Stimulated activated naive B cell treated with anti-CD40 and anti-IgM and Interleukin-4, amounts not matched to agents 10 μg/mL and 1 μg/mL and 100 μg/mL, for 72 hours (primary cell): ENCODE data around the gene KREMEN2.

ENCODE experiments used
- ATAC-seq, 2 donors: fragments of 150-1000 bp; cut with Tn5 transposase; replicated peaks; 2 replicates each; pipeline ENCODE4 v1.10.0; 2021; ENCODE audit warnings: moderate library complexity in 1 of 2
- DNase-seq: peaks from one replicate; pipeline ENCODE4 v3.0.0; 2021
- H3K27ac Mint-ChIP-seq: one replicate; pipeline ENCODE4 v1.8.0; 2022; ENCODE audit warnings: mild to moderate bottlenecking, mixed read lengths
- H3K27me3 Mint-ChIP-seq, 2 donors: one replicate each; pipeline ENCODE4 v1.8.0; 2022; ENCODE audit warnings: mixed read lengths in 2 of 2
- H3K36me3 Mint-ChIP-seq, 2 donors: one replicate each; pipeline ENCODE4 v1.8.0; 2022; ENCODE audit warnings: mixed read lengths in 2 of 2, mild to moderate bottlenecking in 1 of 2
- H3K4me1 Mint-ChIP-seq, 2 donors: one replicate each; pipeline ENCODE4 v1.8.0; 2022; ENCODE audit warnings: mixed read lengths in 2 of 2, mild to moderate bottlenecking in 1 of 2
- H3K4me3 Mint-ChIP-seq, 2 donors: one replicate each; pipeline ENCODE4 v1.8.0; 2022; ENCODE audit warnings: mild to moderate bottlenecking in 2 of 2, mixed read lengths in 2 of 2, moderate library complexity in 1 of 2
- H3K9me3 Mint-ChIP-seq, 2 donors: one replicate each; pipeline ENCODE4 v1.8.0; 2022; ENCODE audit warnings: mixed read lengths in 2 of 2, mild to moderate bottlenecking in 1 of 2

Gene KREMEN2

GRCh38 chr16:2973605-2974318 lies 9.7 kb downstream of the KREMEN2 start:
- Mint-ChIP-seq H3K4me3 (no peak overlapping the region), H3K36me3 (peaks cover 6 to 17% of the 10 kb centered on the region in 2 donors), H3K27me3 (peaks cover 11 to 18% of the 10 kb centered on the region in 2 donors), H3K9me3 (no peaks in the 10 kb centered on the region), H3K27ac (no peak overlapping the region), H3K4me1 (peaks cover 7 to 16% of the 10 kb centered on the region in 2 donors)
- ATAC-seq (no peak), DNase-seq (no peak)

- Mint-ChIP-seq H3K4me1 (peaks cover 7 to 17% of the 10 kb centered on the region in 2 donors), H3K9me3 (no peaks in the 10 kb centered on the region), H3K27me3 (peaks cover 13 to 18% of the 10 kb centered on the region in 2 donors), H3K4me3 (no peak overlapping the region), H3K27ac (no peak overlapping the region), H3K36me3 (peaks cover 8 to 17% of the 10 kb centered on the region in 2 donors)
- no peak for DNase-seq
- ATAC-seq, result no peak
Observed at GRCh38 chr16:2974319-2975056, 10.4 kb downstream of the KREMEN2 start.

GRCh38 chr16:2975161-2975795 lies 11.2 kb downstream of the KREMEN2 start:
- H3K27me3 Mint-ChIP-seq, result peaks cover 15 to 18% of the 10 kb centered on the region in 2 donors
- H3K27ac Mint-ChIP-seq, result no peak overlapping the region
- H3K36me3 Mint-ChIP-seq, result peaks cover 10 to 17% of the 10 kb centered on the region in 2 donors
- no peak overlapping the region for H3K4me3 Mint-ChIP-seq
- H3K4me1 Mint-ChIP-seq, result peaks cover 8 to 18% of the 10 kb centered on the region in 2 donors
- ATAC-seq (no peak), DNase-seq (no peak)
- no peaks in the 10 kb centered on the region for H3K9me3 Mint-ChIP-seq

GRCh38 chr16:2976201-2976600 lies 12.1 kb downstream of the KREMEN2 start:
- Mint-ChIP-seq H3K36me3 (peaks cover 9 to 12% of the 10 kb centered on the region in 2 donors), H3K27me3 (peaks cover 6 to 11% of the 10 kb centered on the region in 2 donors), H3K9me3 (no peaks in the 10 kb centered on the region), H3K4me1 (peaks cover 2 to 15% of the 10 kb centered on the region in 2 donors), H3K4me3 (no peak overlapping the region), H3K27ac (no peak overlapping the region)
- ATAC-seq (no peak), DNase-seq (no peak)

- Mint-ChIP-seq H3K27ac (no peak overlapping the region), H3K36me3 (peaks cover 7 to 11% of the 10 kb centered on the region in 2 donors), H3K9me3 (no peaks in the 10 kb centered on the region), H3K4me1 (peaks cover 3 to 17% of the 10 kb centered on the region in 2 donors), H3K4me3 (no peak overlapping the region), H3K27me3 (peaks cover 5 to 10% of the 10 kb centered on the region in 2 donors)
- ATAC-seq (no peak), DNase-seq (no peak)
Observed at GRCh38 chr16:2976673-2977072, 12.6 kb downstream of the KREMEN2 start.

GRCh38 chr16:2977440-2977839 lies 13.4 kb downstream of the KREMEN2 start:
- Mint-ChIP-seq H3K4me1 (peaks cover 7 to 25% of the 10 kb centered on the region in 2 donors), H3K4me3 (no peak overlapping the region), H3K9me3 (no peaks in the 10 kb centered on the region), H3K27ac (no peak overlapping the region), H3K27me3 (peaks cover 4 to 5% of the 10 kb centered on the region in 2 donors), H3K36me3 (peaks cover 5% of the 10 kb centered on the region in 2 donors)
- DNase-seq (no peak), ATAC-seq (no peak)

GRCh38 chr16:2979669-2980226 lies 15.7 kb downstream of the KREMEN2 start:
- ATAC-seq (peak; percentile 10 to 12), DNase-seq (no peak)
- H3K27me3 Mint-ChIP-seq, result peaks cover 0 to 5% of the 10 kb centered on the region in 2 donors

GRCh38 chr16:2980227-2981176 lies 16.4 kb downstream of the KREMEN2 start, which contains the start of gene PKMYT1:
TSS of gene PKMYT1 (minus strand) at chr16:2980446. CDS start at chr16:2979657, 789 bp downstream.
- Mint-ChIP-seq H3K9me3 (no peaks in the 10 kb centered on the region), H3K4me1 (peaks cover 10 to 39% of the 10 kb centered on the region in 2 donors), H3K4me3 (peak within 1 kb of the TSS; percentile 89 to 90), H3K27ac (peak within 1 kb of the TSS; percentile 94), H3K27me3 (peaks cover 0 to 5% of the 10 kb centered on the region in 2 donors), H3K36me3 (peaks cover 0 to 5% of the 10 kb centered on the region in 2 donors)
- DNase-seq (peak; percentile 95), ATAC-seq (peak; percentile 87 to 90)

More at GRCh38 chr16:2979669-2980226, 15.7 kb downstream of the KREMEN2 start:
- peak overlapping the region; percentile 89 to 90 for H3K4me3 Mint-ChIP-seq
- H3K36me3 Mint-ChIP-seq, result peaks cover 0 to 5% of the 10 kb centered on the region in 2 donors
- no peaks in the 10 kb centered on the region for H3K9me3 Mint-ChIP-seq
- H3K27ac Mint-ChIP-seq, result peak overlapping the region; percentile 94
- peaks cover 10 to 39% of the 10 kb centered on the region in 2 donors for H3K4me1 Mint-ChIP-seq

- H3K27ac Mint-ChIP-seq, result peak overlapping the region; percentile 91
- H3K4me1 Mint-ChIP-seq, result peaks cover 10 to 39% of the 10 kb centered on the region in 2 donors
- ATAC-seq, result no peak
- H3K36me3 Mint-ChIP-seq, result peaks cover 0 to 5% of the 10 kb centered on the region in 2 donors
- peaks cover 0 to 5% of the 10 kb centered on the region in 2 donors for H3K27me3 Mint-ChIP-seq
- peak overlapping the region; percentile 66 to 90 for H3K4me3 Mint-ChIP-seq
- no peak for DNase-seq
- H3K9me3 Mint-ChIP-seq, result no peaks in the 10 kb centered on the region
Observed at GRCh38 chr16:2981177-2981898, 17.3 kb downstream of the KREMEN2 start.

GRCh38 chr16:2981899-2982250 lies 17.8 kb downstream of the KREMEN2 start:
- no peak for ATAC-seq
- no peak for DNase-seq
- H3K36me3 Mint-ChIP-seq, result peaks cover 0 to 4% of the 10 kb centered on the region in 2 donors
- H3K27me3 Mint-ChIP-seq, result peaks cover 5% of the 10 kb centered on the region in 2 donors
- H3K4me1 Mint-ChIP-seq, result peaks cover 10 to 39% of the 10 kb centered on the region in 2 donors
- H3K4me3 Mint-ChIP-seq, result peak overlapping the region; percentile 66 to 69
- peak overlapping the region; percentile 56 for H3K27ac Mint-ChIP-seq
- H3K9me3 Mint-ChIP-seq, result no peaks in the 10 kb centered on the region

- DNase-seq (no peak), ATAC-seq (no peak)
- no peaks in the 10 kb centered on the region for H3K9me3 Mint-ChIP-seq
- H3K27me3 Mint-ChIP-seq, result peaks cover 5% of the 10 kb centered on the region in 2 donors
- peaks cover 0 to 4% of the 10 kb centered on the region in 2 donors for H3K36me3 Mint-ChIP-seq
- H3K4me1 Mint-ChIP-seq, result peaks cover 10 to 39% of the 10 kb centered on the region in 2 donors
- H3K4me3 Mint-ChIP-seq, result peak overlapping the region; percentile 14 to 53
- H3K27ac Mint-ChIP-seq, result no peak overlapping the region
Observed at GRCh38 chr16:2982402-2982801, 18.3 kb downstream of the KREMEN2 start.

- Mint-ChIP-seq H3K4me1 (peaks cover 10 to 39% of the 10 kb centered on the region in 2 donors), H3K27ac (peak overlapping the region; percentile 31), H3K4me3 (peak overlapping the region; percentile 70 to 79), H3K27me3 (peaks cover 6 to 17% of the 10 kb centered on the region in 2 donors), H3K36me3 (peaks cover 0 to 4% of the 10 kb centered on the region in 2 donors), H3K9me3 (no peaks in the 10 kb centered on the region)
- DNase-seq, result peak; percentile 37
- ATAC-seq, result peak; percentile 45 to 46
Observed at GRCh38 chr16:2983706-2984136, 19.6 kb downstream of the KREMEN2 start.
